DND-41 (cell line): ENCODE data around the gene RASGRF1.

ENCODE experiments used
- EZH2 ChIP-seq: IDR thresholded peaks from 3 replicates; pipeline ENCODE4 v1.6.1; 2012; ENCODE audit warnings: borderline replicate concordance, low read depth, mild to moderate bottlenecking, moderate library complexity, low read length, inconsistent platforms; ENCODE audit not compliant: severe bottlenecking
- TF ChIP-seq, protein P1 (sequence below): IDR thresholded peaks from 2 replicates; pipeline ENCODE4 v1.5.1; 2012; ENCODE audit warnings: borderline replicate concordance, low read length, moderate library complexity, mild to moderate bottlenecking; ENCODE audit not compliant: poor library complexity, severe bottlenecking; ENCODE audit errors: extremely low read depth

DNA sequence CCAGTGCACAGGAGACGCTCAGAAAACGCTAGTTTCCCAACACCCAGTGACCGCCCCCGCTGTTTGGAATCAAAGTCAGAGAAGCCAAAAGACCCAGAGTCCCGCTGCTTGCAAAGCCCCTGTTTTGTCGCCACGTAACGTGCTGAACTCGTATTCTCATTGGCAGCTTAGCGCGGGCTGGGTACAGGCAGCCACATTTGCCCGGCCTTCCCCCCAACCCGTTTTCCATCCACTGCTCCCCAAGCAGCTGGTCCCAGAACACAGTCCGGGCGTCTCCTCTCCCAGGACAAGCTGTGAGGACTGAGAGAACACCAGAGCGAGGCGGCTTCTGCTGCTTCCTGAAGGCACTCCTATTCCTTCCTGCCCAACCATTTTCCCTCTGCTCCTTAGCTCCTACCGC lies 54.8 kb downstream of the RASGRF1 start:
- TF ChIP-seq, protein P1, sequence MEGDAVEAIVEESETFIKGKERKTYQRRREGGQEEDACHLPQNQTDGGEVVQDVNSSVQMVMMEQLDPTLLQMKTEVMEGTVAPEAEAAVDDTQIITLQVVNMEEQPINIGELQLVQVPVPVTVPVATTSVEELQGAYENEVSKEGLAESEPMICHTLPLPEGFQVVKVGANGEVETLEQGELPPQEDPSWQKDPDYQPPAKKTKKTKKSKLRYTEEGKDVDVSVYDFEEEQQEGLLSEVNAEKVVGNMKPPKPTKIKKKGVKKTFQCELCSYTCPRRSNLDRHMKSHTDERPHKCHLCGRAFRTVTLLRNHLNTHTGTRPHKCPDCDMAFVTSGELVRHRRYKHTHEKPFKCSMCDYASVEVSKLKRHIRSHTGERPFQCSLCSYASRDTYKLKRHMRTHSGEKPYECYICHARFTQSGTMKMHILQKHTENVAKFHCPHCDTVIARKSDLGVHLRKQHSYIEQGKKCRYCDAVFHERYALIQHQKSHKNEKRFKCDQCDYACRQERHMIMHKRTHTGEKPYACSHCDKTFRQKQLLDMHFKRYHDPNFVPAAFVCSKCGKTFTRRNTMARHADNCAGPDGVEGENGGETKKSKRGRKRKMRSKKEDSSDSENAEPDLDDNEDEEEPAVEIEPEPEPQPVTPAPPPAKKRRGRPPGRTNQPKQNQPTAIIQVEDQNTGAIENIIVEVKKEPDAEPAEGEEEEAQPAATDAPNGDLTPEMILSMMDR = no peak
- TF ChIP-seq EZH2 = no peak
